Type B pancreatic cell (in vitro differentiated cells): Measurements from ENCODE around the gene CNNM4. TPM values are rescaled to one million over a fixed set of nuclear protein-coding genes. Genes with fewer than 3 reads are reported as not detected.

Experiments
- microRNA-seq: library from miRNA; unstranded; fragments of <30 nt; microRNA quantifications from one replicate; pipeline ENCODE4, GENCODE V29; 2020
- total RNA-seq: library from RNA; stranded (reverse); gene quantifications from 2 replicates; pipeline ENCODE4 v1.2.1, GENCODE V29; 2021; ENCODE audit warnings: low replicate concordance

Gene CNNM4
- total RNA-seq, 1 donor from 2014 or later, result 14.0 TPM

Small RNA genes within 50 kb of the gene (microRNA-seq; reads per million reads assigned to microRNA genes)
- gene MIR3127, result 3.3 reads per million, percentile 8 among the genes with 10 or more reads in this experiment

Other genes with a start within 250 kb of the CNNM4 start
- gene ARID5A, start 224.2 kb upstream of the CNNM4 start, total RNA-seq, result 5.1 and 11.9 TPM in 2 replicates
- gene KANSL3, start 122.6 kb upstream of the CNNM4 start, total RNA-seq, result 40.7 and 53.2 TPM in 2 replicates
- gene FER1L5, start 118.1 kb upstream of the CNNM4 start, total RNA-seq, result 0.75 TPM in 1 of 2 replicates, not detected in the other
- gene LMAN2L, start 20.8 kb upstream of the CNNM4 start, total RNA-seq, result 31.3 and 31.9 TPM in 2 replicates
- gene CNNM3, start 55.4 kb downstream of the CNNM4 start, total RNA-seq, result 28.3 and 30.8 TPM in 2 replicates
- 6.1 and 8.1 TPM in 2 replicates for gene ANKRD23, start 83.1 kb downstream of the CNNM4 start, total RNA-seq
- gene ANKRD39, start 97.1 kb downstream of the CNNM4 start, total RNA-seq, result 16.6 and 17.7 TPM in 2 replicates
- 45.5 and 58.1 TPM in 2 replicates for gene SEMA4C, start 109.2 kb downstream of the CNNM4 start, total RNA-seq
- 0.22 TPM in 1 of 2 replicates, not detected in the other for gene FAM178B, start 225.7 kb downstream of the CNNM4 start, total RNA-seq